ENCODE results near the gene ZDHHC18. TPM values are rescaled to one million over a fixed set of nuclear protein-coding genes. Genes with fewer than 3 reads are reported as not detected.

Gene ZDHHC18
- total and polyA plus RNA-seq, 2 of the 8 experiments (the other 6 are each of a cell fraction or from before 2014, with no cell fraction given), result 29.7 to 49.8 TPM

GRCh38 chr1:26792924-26793323 is 33.6 kb upstream of the ZDHHC18 start (continued):
- TF ChIP-seq SAP30 (IDR thresholded peaks at IDR 0.05; ENCODE audit: insufficient read depth, insufficient replicate concordance, low read length) (no peak), MAFK (IDR thresholded peaks at IDR 0.05; ENCODE audit: low read depth, low read length) (no peak), HDAC2 (IDR thresholded peaks at IDR 0.05; ENCODE audit: borderline replicate concordance in 1 of 2, low read depth in 2 of 2, low read length in 2 of 2) (no peak), RNF2 (IDR thresholded peaks at IDR 0.05; ENCODE audit: borderline replicate concordance, low read depth, low read length, missing control alignments, poor library complexity, severe bottlenecking) (no peak), SP1 (IDR thresholded peaks at IDR 0.05; ENCODE audit: low read depth, low read length) (no peak), PHF8 (conservative IDR thresholded peaks at IDR 0.05; ENCODE audit: low read depth, low read length) (no peak), TEAD4 (IDR thresholded peaks at IDR 0.05; ENCODE audit: low read depth, low read length) (no peak), NRF1 (IDR thresholded peaks at IDR 0.05; ENCODE audit: low read depth, low read length) (no peak), TCF12 (IDR thresholded peaks at IDR 0.05; ENCODE audit: low read depth, low read length) (no peak)
- TF ChIP-seq, protein P1, sequence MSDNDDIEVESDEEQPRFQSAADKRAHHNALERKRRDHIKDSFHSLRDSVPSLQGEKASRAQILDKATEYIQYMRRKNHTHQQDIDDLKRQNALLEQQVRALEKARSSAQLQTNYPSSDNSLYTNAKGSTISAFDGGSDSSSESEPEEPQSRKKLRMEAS (IDR thresholded peaks at IDR 0.05), result no peak

Measured in H1 (cell line).